Activated CD4-positive, alpha-beta memory T cell treated with anti-CD3 and anti-CD28 coated beads for 36 hours (primary cell): ENCODE data around the gene IDI1. TPM values are rescaled to one million over a fixed set of nuclear protein-coding genes. Genes with fewer than 3 reads are reported as not detected.
A peak's percentile ranks its signal among the peaks of the same experiment; 100 is the strongest.

ENCODE experiments used
- CTCF ChIA-PET: fragments of 350-600 bp; sonication (Branson Sonifier 250); formaldehyde crosslinking; loops from one replicate; lab custom pipeline; 2021; ENCODE audit warnings: antibody characterized with exemption, inconsistent platforms; lab: Charles Lee
- POLR2A ChIA-PET: fragments of 350-600 bp; sonication (Branson Sonifier 250); formaldehyde crosslinking; loops from one replicate; lab custom pipeline; 2021; ENCODE audit warnings: antibody characterized with exemption; lab: Charles Lee
- DNase-seq: peaks from one replicate; pipeline ENCODE4 v3.0.0-alpha.2; 2020
- H3K27ac Mint-ChIP-seq: one replicate; pipeline ENCODE4 v1.8.0; 2021; ENCODE audit warnings: mixed read lengths
- H3K27me3 Mint-ChIP-seq: one replicate; pipeline ENCODE4 v1.8.0; 2021; ENCODE audit warnings: mixed read lengths
- H3K36me3 Mint-ChIP-seq: one replicate; pipeline ENCODE4 v1.8.0; 2021; ENCODE audit warnings: mixed read lengths
- H3K4me1 Mint-ChIP-seq: one replicate; pipeline ENCODE4 v1.8.0; 2021; ENCODE audit warnings: low read depth, mixed read lengths
- H3K4me3 Mint-ChIP-seq: one replicate; pipeline ENCODE4 v1.8.0; 2021; ENCODE audit warnings: mild to moderate bottlenecking, mixed read lengths
- H3K9me3 Mint-ChIP-seq: one replicate; pipeline ENCODE4 v1.8.0; 2021; ENCODE audit warnings: mixed read lengths
- intact Hi-C: fragments of 100-400 bp; cut with micrococcal nuclease; formaldehyde crosslinking; loops from one replicate; pipeline ENCODE4 v1.15.1; 2023
- total RNA-seq, 2 experiments: library from RNA; stranded (reverse); gene quantifications; one replicate each; pipeline ENCODE4 v1.2.3, GENCODE V29; 2021

IDI1 gene
- total RNA-seq, 2 experiments from 2014 or later: 83.1 to 83.8 TPM

GRCh38 chr10:1061930-1062774 is 13.2 kb upstream of the IDI1 start:
- H3K4me1 Mint-ChIP-seq: peaks cover 73% of the 10 kb centered on the region

DNA sequence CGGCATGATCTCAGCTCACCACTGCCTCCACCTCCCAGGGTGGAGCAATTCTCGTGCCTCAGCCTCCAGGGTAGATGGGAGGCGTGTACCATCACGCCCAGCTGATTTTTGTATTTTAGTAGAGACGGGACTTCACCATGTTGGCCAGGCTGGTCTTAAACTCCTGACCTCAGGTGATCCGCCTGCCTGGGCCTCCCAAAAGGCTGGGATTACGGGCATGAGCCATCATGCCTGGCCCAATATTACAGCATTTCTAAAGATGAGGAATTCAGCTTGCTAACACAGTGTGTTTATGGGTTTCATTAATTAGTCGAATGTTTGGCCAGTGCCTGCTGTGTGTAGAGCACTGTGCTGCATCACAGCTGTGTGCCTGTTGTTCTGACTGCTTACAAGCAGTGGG is 11.0 kb upstream of the IDI1 start:
- ChIA-PET POLR2A (no interaction called here), CTCF (no interaction called here)
- DNase-seq: no peak
- Mint-ChIP-seq H3K36me3 (peaks cover 12% of the 10 kb centered on the region), H3K9me3 (no peaks in the 10 kb centered on the region), H3K4me1 (peaks cover 79% of the 10 kb centered on the region), H3K27ac (peak overlapping the region; percentile 62), H3K27me3 (no peaks in the 10 kb centered on the region), H3K4me3 (no peak overlapping the region)
- intact Hi-C loops: loop anchor here (5.0 kb wide), 1 partner anchor 52 kb away; no protein-coding TSS in a partner anchor

More at GRCh38 chr10:1061930-1062774, 13.2 kb upstream of the IDI1 start:
- peak overlapping the region; percentile 7 for H3K4me3 Mint-ChIP-seq
- H3K9me3 Mint-ChIP-seq: no peaks in the 10 kb centered on the region
- peaks cover 7% of the 10 kb centered on the region for H3K36me3 Mint-ChIP-seq
- no peak for DNase-seq
- peak overlapping the region; percentile 74 for H3K27ac Mint-ChIP-seq
- POLR2A ChIA-PET: no interaction called here
- no peaks in the 10 kb centered on the region for H3K27me3 Mint-ChIP-seq
- intact Hi-C loops: loop anchor here (5.0 kb wide), 1 partner anchor 50 kb away; no protein-coding TSS in a partner anchor
- CTCF ChIA-PET: no interaction called here

- H3K4me1 Mint-ChIP-seq: peaks cover 82% of the 10 kb centered on the region
- H3K4me3 Mint-ChIP-seq: peak overlapping the region; percentile 92
- H3K36me3 Mint-ChIP-seq: peaks cover 22% of the 10 kb centered on the region
- intact Hi-C loops: no loop called here
- no peak for DNase-seq
- H3K27ac Mint-ChIP-seq: peak overlapping the region; percentile 93
- ChIA-PET CTCF (interaction anchor here (1.1 kb wide), 1 partner anchor 52 kb away, joined by 3 read pairs; no protein-coding TSS in a partner anchor), POLR2A (interaction anchor here (1.7 kb wide), 1 partner anchor 9 kb away, joined by 7 read pairs; the partner anchor contains the start of gene IDI1)
- no peaks in the 10 kb centered on the region for H3K9me3 Mint-ChIP-seq
- H3K27me3 Mint-ChIP-seq: no peaks in the 10 kb centered on the region
Measured at GRCh38 chr10:1058017-1058416, 9.1 kb upstream of the IDI1 start.

DNA sequence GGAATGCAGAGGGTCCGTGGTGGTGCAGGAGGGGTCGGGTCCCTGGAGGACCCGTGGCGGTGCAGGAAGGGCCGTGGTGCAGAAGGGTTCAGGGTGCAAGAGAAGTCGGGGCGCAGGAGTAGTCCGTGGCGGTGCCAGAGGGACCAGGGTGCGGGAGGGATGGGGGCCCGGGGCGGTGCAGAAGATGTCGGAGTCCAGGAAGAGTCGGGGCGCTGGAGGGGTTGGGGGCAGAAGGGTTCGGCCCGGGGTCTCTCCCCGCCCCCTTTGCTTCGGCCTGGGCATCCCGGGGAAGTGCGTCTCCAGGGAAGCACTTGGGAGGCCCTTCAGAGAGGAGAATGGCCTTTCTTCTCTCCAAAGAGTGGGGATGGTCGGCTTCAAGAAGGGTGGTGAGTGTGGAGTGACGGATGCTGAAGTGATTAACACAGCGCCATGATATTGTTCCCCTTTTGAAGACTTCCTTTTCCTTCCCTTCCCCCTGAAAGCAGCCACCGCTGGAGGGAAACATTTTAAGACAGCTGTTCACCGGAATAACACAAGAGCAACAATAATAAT is 8.3 kb upstream of the IDI1 start:
- no peak for DNase-seq
- H3K27me3 Mint-ChIP-seq: no peaks in the 10 kb centered on the region
- no peaks in the 10 kb centered on the region for H3K9me3 Mint-ChIP-seq
- H3K4me3 Mint-ChIP-seq: peak overlapping the region; percentile 92
- peaks cover 25% of the 10 kb centered on the region for H3K36me3 Mint-ChIP-seq
- POLR2A ChIA-PET: interaction anchor here (1.7 to 2.5 kb wide), 2 partner anchors 8 to 69 kb away, joined by 7 to 11 read pairs; partner anchors contain the start of genes GTPBP4 and IDI1
- H3K27ac Mint-ChIP-seq: peak overlapping the region; percentile 93
- CTCF ChIA-PET: interaction anchor here (1.1 kb wide), 1 partner anchor 53 kb away, joined by 3 read pairs; no protein-coding TSS in a partner anchor
- intact Hi-C loops: no loop called here
- peaks cover 82% of the 10 kb centered on the region for H3K4me1 Mint-ChIP-seq

DNA sequence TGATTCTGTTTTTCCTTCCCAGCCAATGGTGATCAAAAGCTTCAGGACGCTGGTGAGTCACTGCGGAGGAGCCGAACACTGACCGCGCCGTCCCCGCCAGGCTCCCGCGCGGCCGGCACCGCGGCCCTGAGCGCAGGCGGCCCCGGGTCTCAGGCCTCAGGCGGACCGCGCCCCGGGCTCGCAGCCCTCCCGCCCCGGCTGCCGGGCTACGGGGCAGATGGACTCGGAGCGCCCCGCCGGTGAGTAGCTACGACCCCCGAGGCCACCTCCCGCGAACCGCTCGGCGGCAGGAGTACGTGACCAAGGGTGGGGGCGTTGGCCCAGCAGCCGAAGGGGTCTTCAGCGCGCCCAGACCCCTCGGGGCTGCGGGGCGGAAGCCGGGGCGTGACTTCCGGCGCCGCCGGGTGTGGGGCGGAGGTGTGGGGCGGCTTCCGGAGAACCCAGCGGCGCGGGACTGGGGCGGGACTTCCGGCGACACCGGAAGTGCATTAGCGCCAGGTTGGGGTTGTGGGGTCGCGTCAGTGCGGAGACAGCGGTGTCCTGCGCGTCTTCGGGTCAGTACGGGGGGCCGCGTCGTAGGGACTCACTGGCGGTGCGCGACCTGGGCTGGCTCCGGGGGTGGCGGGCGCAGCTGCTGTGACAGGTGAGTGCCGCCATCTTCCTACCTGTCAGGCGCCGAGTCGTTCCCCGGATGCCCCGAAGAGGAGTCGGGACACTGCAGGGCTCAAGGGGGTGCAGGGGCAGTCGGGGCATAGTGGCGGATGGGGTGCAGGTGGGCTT is 7.6 kb upstream of the IDI1 start, which contains the start of gene WDR37:
TSS of gene WDR37 (plus strand) at position 60 of the 780 bp plus-strand sequence. CDS start 15,771 bp downstream, outside the sequence.
- Mint-ChIP-seq H3K36me3 (peaks cover 28% of the 10 kb centered on the region), H3K4me1 (peaks cover 82% of the 10 kb centered on the region), H3K27me3 (no peaks in the 10 kb centered on the region), H3K4me3 (peak within 1 kb of the TSS; percentile 92), H3K9me3 (no peaks in the 10 kb centered on the region), H3K27ac (peak within 1 kb of the TSS; percentile 93)
- intact Hi-C loops: loop anchor here (1.0 kb wide), 1 partner anchor 8 kb away; no protein-coding TSS in a partner anchor
- DNase-seq: peak; percentile 90
- ChIA-PET CTCF (interaction anchor here (0.8 to 1.6 kb wide), 2 partner anchors 25 to 68 kb away, joined by 4 read pairs; partner anchors contain the start of gene GTPBP4), POLR2A (interaction anchor here (0.6 to 2.5 kb wide), 7 partner anchors 12 to 552 kb away, joined by 4 to 11 read pairs (median 5); partner anchors contain the start of genes GTPBP4 and LARP4B)

- Mint-ChIP-seq H3K27me3 (no peaks in the 10 kb centered on the region), H3K36me3 (peaks cover 34% of the 10 kb centered on the region), H3K4me1 (peaks cover 77% of the 10 kb centered on the region), H3K4me3 (peak overlapping the region; percentile 83), H3K27ac (no peak overlapping the region), H3K9me3 (no peaks in the 10 kb centered on the region)
- intact Hi-C loops: no loop called here
- no peak for DNase-seq
- CTCF ChIA-PET: no interaction called here
- POLR2A ChIA-PET: interaction anchor here (2.5 kb wide), 1 partner anchor 67 kb away, joined by 11 read pairs; the partner anchor contains the start of gene GTPBP4
Measured at GRCh38 chr10:1054684-1055083, 5.8 kb upstream of the IDI1 start.

GRCh38 chr10:1050554-1050953 is 1.6 kb upstream of the IDI1 start:
- Mint-ChIP-seq H3K27ac (peak overlapping the region; percentile 98), H3K9me3 (no peaks in the 10 kb centered on the region), H3K4me3 (peak overlapping the region; percentile 93), H3K4me1 (peaks cover 64% of the 10 kb centered on the region), H3K27me3 (no peaks in the 10 kb centered on the region), H3K36me3 (peaks cover 39% of the 10 kb centered on the region)
- ChIA-PET POLR2A (interaction anchor here (1.1 to 1.2 kb wide), 2 partner anchors 9 to 14 kb away, joined by 5 to 6 read pairs; no protein-coding TSS in a partner anchor), CTCF (interaction anchor here (0.6 to 1.6 kb wide), 5 partner anchors 12 to 156 kb away, joined by 3 to 6 read pairs (median 3); no protein-coding TSS in a partner anchor)
- intact Hi-C loops: no loop called here
- DNase-seq: peak; percentile 73

GRCh38 chr10:1050145-1050544 is 1.2 kb upstream of the IDI1 start:
- peak overlapping the region; percentile 98 for H3K27ac Mint-ChIP-seq
- no peaks in the 10 kb centered on the region for H3K27me3 Mint-ChIP-seq
- peak; percentile 37 for DNase-seq
- intact Hi-C loops: no loop called here
- ChIA-PET POLR2A (interaction anchor here (1.1 to 1.9 kb wide), 3 partner anchors 9 to 62 kb away, joined by 5 to 6 read pairs (median 6); partner anchors contain the start of gene GTPBP4), CTCF (interaction anchor here (0.6 to 1.8 kb wide), 6 partner anchors 13 to 319 kb away, joined by 3 to 6 read pairs (median 3); partner anchors contain the start of gene GTPBP4)
- no peaks in the 10 kb centered on the region for H3K9me3 Mint-ChIP-seq
- peaks cover 42% of the 10 kb centered on the region for H3K36me3 Mint-ChIP-seq
- peaks cover 64% of the 10 kb centered on the region for H3K4me1 Mint-ChIP-seq
- H3K4me3 Mint-ChIP-seq: peak overlapping the region; percentile 93

DNA sequence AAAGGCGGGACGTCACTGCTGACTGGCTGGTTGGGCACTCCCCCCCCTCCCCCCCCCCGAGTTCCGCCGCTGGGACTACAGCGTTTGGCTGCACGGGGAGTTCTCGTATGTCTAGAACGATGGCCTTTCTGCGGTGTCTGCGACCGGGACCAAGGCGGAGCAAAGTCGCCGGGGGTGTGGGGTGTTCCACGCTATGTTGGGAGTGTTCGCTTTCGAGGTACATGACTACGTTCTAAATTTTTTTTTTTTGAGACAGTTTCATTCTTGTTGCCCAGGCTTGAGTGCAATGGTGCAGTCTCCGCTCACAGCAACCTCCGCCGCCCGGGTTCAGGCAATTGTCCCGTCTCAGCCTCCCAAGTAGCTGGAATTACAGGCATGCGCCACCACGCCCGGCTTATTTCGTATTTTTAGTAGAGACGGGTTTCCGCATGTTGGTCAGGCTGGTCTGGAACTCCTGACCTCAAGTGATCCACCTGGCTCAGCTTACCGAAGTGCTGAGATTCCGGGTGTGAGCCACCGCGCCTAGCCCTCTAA is 573 bp upstream of the IDI1 start:
- H3K36me3 Mint-ChIP-seq: peaks cover 45% of the 10 kb centered on the region
- peak overlapping the region; percentile 93 for H3K4me3 Mint-ChIP-seq
- intact Hi-C loops: loop anchor here (1.0 to 2.0 kb wide), 3 partner anchors 13 to 118 kb away; partner anchors contain the start of gene LARP4B
- POLR2A ChIA-PET: interaction anchor here (0.7 to 1.9 kb wide), 11 partner anchors 8 to 310 kb away, joined by 3 to 14 read pairs (median 5); partner anchors contain the start of genes GTPBP4 and LARP4B
- H3K27me3 Mint-ChIP-seq: no peaks in the 10 kb centered on the region
- DNase-seq: no peak
- H3K9me3 Mint-ChIP-seq: no peaks in the 10 kb centered on the region
- CTCF ChIA-PET: interaction anchor here (0.7 to 1.8 kb wide), 4 partner anchors 15 to 319 kb away, joined by 3 to 6 read pairs (median 4); partner anchors contain the start of gene GTPBP4
- H3K27ac Mint-ChIP-seq: peak overlapping the region; percentile 98
- H3K4me1 Mint-ChIP-seq: peaks cover 64% of the 10 kb centered on the region

GRCh38 chr10:1048349-1048731 is 579 bp downstream of the IDI1 start:
- DNase-seq: peak; percentile 76
- Mint-ChIP-seq H3K36me3 (peaks cover 46% of the 10 kb centered on the region), H3K27ac (peak overlapping the region; percentile 98), H3K4me1 (peaks cover 64% of the 10 kb centered on the region), H3K4me3 (peak overlapping the region; percentile 93), H3K27me3 (no peaks in the 10 kb centered on the region), H3K9me3 (no peaks in the 10 kb centered on the region)
- ChIA-PET POLR2A (interaction anchor here (0.9 to 1.9 kb wide), 7 partner anchors 10 to 60 kb away, joined by 3 to 14 read pairs (median 5); partner anchors contain the start of gene GTPBP4), CTCF (interaction anchor here (1.8 kb wide), 1 partner anchor 60 kb away, joined by 6 read pairs; the partner anchor contains the start of gene GTPBP4)
- intact Hi-C loops: loop anchor here (1.0 to 2.0 kb wide), 3 partner anchors 8 to 60 kb away; partner anchors contain the start of genes GTPBP4 and WDR37
